HepG2 (cell line): ENCODE data around the gene PTPN12. TPM values are rescaled to one million over a fixed set of nuclear protein-coding genes. Genes with fewer than 3 reads are reported as not detected.

ENCODE experiments used
- CAMTA2 ChIP-seq: sonication (generic); formaldehyde crosslinking; IDR thresholded peaks from 2 replicates; pipeline ENCODE4 v1.4.0; 2020; ENCODE audit warnings: mild to moderate bottlenecking, missing genetic modification reagents, borderline replicate concordance
- MAF1 ChIP-seq: sonication (generic); formaldehyde crosslinking; IDR thresholded peaks from 2 replicates; pipeline ENCODE4 v1.5.0; 2020; ENCODE audit warnings: missing genetic modification reagents, borderline replicate concordance
- MLLT10 ChIP-seq: sonication (generic); formaldehyde crosslinking; IDR thresholded peaks from 2 replicates; pipeline ENCODE4 v1.4.0; 2020; ENCODE audit warnings: missing genetic modification reagents
- MXD3 ChIP-seq: IDR thresholded peaks from 2 replicates; pipeline ENCODE4 v1.6.1; 2016; ENCODE audit warnings: mild to moderate bottlenecking, missing biosample characterization, missing genetic modification reagents
- NCOA5 ChIP-seq: sonication (generic); formaldehyde crosslinking; IDR thresholded peaks from 2 replicates; pipeline ENCODE4 v1.4.0; 2020; ENCODE audit warnings: missing genetic modification reagents
- NFYB ChIP-seq: sonication (generic); formaldehyde crosslinking; IDR thresholded peaks from 2 replicates; pipeline ENCODE4 v1.4.0; 2020; ENCODE audit warnings: missing genetic modification reagents
- RBM39 ChIP-seq: fragments of 200-400 bp; formaldehyde crosslinking; IDR thresholded peaks from one replicate; pipeline ENCODE4 v1.6.1; 2018; ENCODE audit warnings: antibody characterized with exemption, mild to moderate bottlenecking, low read depth, low read length; ENCODE audit not compliant: poor library complexity, severe bottlenecking
- SCMH1 ChIP-seq: sonication (generic); formaldehyde crosslinking; IDR thresholded peaks from 2 replicates; pipeline ENCODE4 v1.9.0; 2021; ENCODE audit warnings: missing genetic modification reagents, mild to moderate bottlenecking, borderline replicate concordance
- SMYD3 ChIP-seq: sonication (generic); formaldehyde crosslinking; IDR thresholded peaks from 2 replicates; pipeline ENCODE4 v1.8.1; 2023; ENCODE audit warnings: mild to moderate bottlenecking, missing genetic modification reagents
- TARDBP ChIP-seq: sonication (generic); formaldehyde crosslinking; IDR thresholded peaks from 2 replicates; pipeline ENCODE4 v1.8.0; 2022; ENCODE audit warnings: mild to moderate bottlenecking, missing genetic modification reagents
- TBP ChIP-seq: sonication (generic); formaldehyde crosslinking; IDR thresholded peaks from 2 replicates; pipeline ENCODE4 v1.5.0; 2020; ENCODE audit warnings: missing genetic modification reagents
- TFE3 ChIP-seq: IDR thresholded peaks from 2 replicates; pipeline ENCODE4 v1.6.1; 2016
- XBP1 ChIP-seq: sonication (generic); formaldehyde crosslinking; IDR thresholded peaks from 2 replicates; pipeline ENCODE4 v1.5.0; 2020; ENCODE audit warnings: missing genetic modification reagents
- ZBTB39 ChIP-seq: sonication (generic); formaldehyde crosslinking; IDR thresholded peaks from 2 replicates; pipeline ENCODE4 v1.5.0; 2020; ENCODE audit warnings: missing genetic modification reagents
- ZBTB43 ChIP-seq: sonication (generic); formaldehyde crosslinking; conservative IDR thresholded peaks from 2 replicates; pipeline ENCODE4 v1.4.0; 2020; ENCODE audit warnings: missing genetic modification reagents
- ZBTB46 ChIP-seq: sonication (generic); formaldehyde crosslinking; IDR thresholded peaks from 2 replicates; pipeline ENCODE4 v1.4.0; 2020; ENCODE audit warnings: mild to moderate bottlenecking, missing genetic modification reagents, borderline replicate concordance
- ZFP91 ChIP-seq: sonication (generic); formaldehyde crosslinking; IDR thresholded peaks from 2 replicates; pipeline ENCODE4 v1.9.0; 2022; ENCODE audit warnings: missing genetic modification reagents, mild to moderate bottlenecking, borderline replicate concordance
- ZNF234 ChIP-seq: sonication (generic); formaldehyde crosslinking; conservative IDR thresholded peaks from 2 replicates; pipeline ENCODE4 v1.5.1; 2020; ENCODE audit warnings: mild to moderate bottlenecking, missing genetic modification reagents
- ZNF3 ChIP-seq: IDR thresholded peaks from 2 replicates; pipeline ENCODE4 v1.7.0; 2017; ENCODE audit warnings: inconsistent platforms
- ZNF670 ChIP-seq: sonication (generic); formaldehyde crosslinking; IDR thresholded peaks from 2 replicates; pipeline ENCODE4 v1.8.0; 2022; ENCODE audit warnings: mild to moderate bottlenecking, missing genetic modification reagents, borderline replicate concordance
- ZNF720 ChIP-seq: sonication (generic); formaldehyde crosslinking; IDR thresholded peaks from 2 replicates; pipeline ENCODE4 v1.4.0; 2020; ENCODE audit warnings: missing genetic modification reagents
- polyA plus RNA-seq, 8 experiments: library from polyadenylated mRNA; depleted of rRNA in 3 of 8; stranded (reverse) in 7 of 8; unstranded in 1 of 8; fragments of >200 nt; fragmentation: Illumina TruSeq in 4 of 8; extraction: Trizol in 4 of 8; gene quantifications; 2 replicates each; pipeline versions ENCODE4 v1.2.1 to v1.2.3, GENCODE V29; 2011 to 2016; ENCODE audit warnings: low read depth in 4 of 8, missing spikeins in 1 of 8, mixed read lengths in 1 of 8; ENCODE audit not compliant: insufficient read depth in 1 of 8
- total RNA-seq, 5 experiments: library from RNA; depleted of rRNA; stranded (reverse); fragments of >200 nt; fragmentation: Illumina TruSeq; extraction: Trizol; gene quantifications; 2 replicates each; pipeline ENCODE4 v1.2.3, GENCODE V29; 2016; ENCODE audit warnings: low read depth in 1 of 5

Gene PTPN12
- total and polyA plus RNA-seq, 2 of the 13 experiments (the other 11 are each of a cell fraction or from before 2014, with no cell fraction given), result 22.9 to 56.8 TPM

- no peak for TF ChIP-seq NCOA5 (CRISPR knock-in tag)
- TF ChIP-seq TFE3 (CRISPR knock-in tag), result peak; percentile 58; the same call in 1 of the 2 replicates
- peak; percentile 51; the same call in 1 of the 2 replicates for TF ChIP-seq ZFP91 (CRISPR knock-in tag)
- no peak for TF ChIP-seq ZBTB46 (CRISPR knock-in tag)
- no peak for TF ChIP-seq ZBTB43
- no peak for TF ChIP-seq CAMTA2 (CRISPR knock-in tag)
- peak; percentile 17; the same call in 1 of the 2 replicates for TF ChIP-seq TARDBP
- no peak for TF ChIP-seq ZBTB39 (CRISPR knock-in tag)
- TF ChIP-seq MLLT10 (CRISPR knock-in tag), result no peak
- no peak for TF ChIP-seq SMYD3 (CRISPR knock-in tag)
- no peak for TF ChIP-seq RBM39
- TF ChIP-seq XBP1, result 0 out of 2 replicates have a peak, but pooled peaks have one; percentile 24
- peak; percentile 61; the same call in 1 of the 2 replicates for TF ChIP-seq ZNF234 (CRISPR knock-in tag)
- peak; percentile 67; the same call in 1 of the 2 replicates for TF ChIP-seq MXD3
- no peak for TF ChIP-seq ZNF3
- TF ChIP-seq TBP (CRISPR knock-in tag), result no peak
- TF ChIP-seq ZNF670 (CRISPR knock-in tag), result no peak
- no peak for TF ChIP-seq SCMH1 (CRISPR knock-in tag)
- no peak for TF ChIP-seq ZNF720 (CRISPR knock-in tag)
- TF ChIP-seq MAF1 (CRISPR knock-in tag), result 0 out of 2 replicates have a peak, but pooled peaks have one; percentile 42
- peak; percentile 66 for TF ChIP-seq NFYB (CRISPR knock-in tag)
Observed at GRCh38 chr7:77536413-77537135, 521 bp upstream of the PTPN12 start (continued).
